ENCODE measurements around the gene NOTCH1.
A peak's percentile ranks its signal among the peaks of the same experiment; 100 is the strongest.

The NOTCH1 gene

GRCh38 chr9:136501686-136502085, 44.2 kb downstream of the NOTCH1 start:
- no peak for DNase-seq (ENCODE audit: low spot score)

GRCh38 chr9:136499935-136500910, 45.6 kb downstream of the NOTCH1 start:
- DNase-seq (ENCODE audit: low spot score) = no peak

- no peak for DNase-seq (ENCODE audit: low spot score)
These were observed 46.5 kb downstream of the NOTCH1 start for GRCh38 chr9:136499071-136499934.

GRCh38 chr9:136497916-136498695, 47.7 kb downstream of the NOTCH1 start:
- DNase-seq (ENCODE audit: low spot score) = no peak

GRCh38 chr9:136496801-136497620, 48.8 kb downstream of the NOTCH1 start:
- DNase-seq (ENCODE audit: low spot score) = no peak

- DNase-seq (ENCODE audit: low spot score) = no peak
These were observed 49.7 kb downstream of the NOTCH1 start for GRCh38 chr9:136496181-136496580.

GRCh38 chr9:136495238-136495800, 50.5 kb downstream of the NOTCH1 start:
- DNase-seq (ENCODE audit: low spot score) = no peak

GRCh38 chr9:136494531-136495215, 51.2 kb downstream of the NOTCH1 start:
- DNase-seq (ENCODE audit: low spot score) = no peak

GRCh38 chr9:136494012-136494411, 51.8 kb downstream of the NOTCH1 start:
- DNase-seq (ENCODE audit: low spot score) = no peak

- no peak for DNase-seq (ENCODE audit: low spot score)
These were observed 52.3 kb downstream of the NOTCH1 start for GRCh38 chr9:136493567-136493971.

GRCh38 chr9:136492978-136493522, 52.8 kb downstream of the NOTCH1 start:
- no peak for DNase-seq (ENCODE audit: low spot score)

GRCh38 chr9:136489731-136490130, 56.1 kb downstream of the NOTCH1 start:
- no peak for DNase-seq (ENCODE audit: low spot score)

- peak; percentile 57 for DNase-seq (ENCODE audit: low spot score)
These were observed 57.3 kb downstream of the NOTCH1 start for GRCh38 chr9:136488247-136489214.

- DNase-seq (ENCODE audit: low spot score) = no peak
These were observed 58.2 kb downstream of the NOTCH1 start for GRCh38 chr9:136487672-136488071.

GRCh38 chr9:136486823-136487620, 58.8 kb downstream of the NOTCH1 start:
- no peak for DNase-seq (ENCODE audit: low spot score)

- DNase-seq (ENCODE audit: low spot score) = no peak
These were observed 59.7 kb downstream of the NOTCH1 start for GRCh38 chr9:136486131-136486530.
